ENCODE results near the gene IPO11.

The IPO11 gene

GRCh38 chr5:62574599-62574998 is 162.0 kb downstream of the IPO11 start:
- no peaks in the 10 kb centered on the region for H3F3A ChIP-seq (ENCODE audit: insufficient read depth, low read length)
- no peak overlapping the region for H3K4me3 ChIP-seq (ENCODE audit: low read depth, low read length, poor library complexity, severe bottlenecking)
- no peak overlapping the region for H3K27ac ChIP-seq (ENCODE audit: low read depth, low read length, poor library complexity, severe bottlenecking)
- H3K9me2 ChIP-seq (ENCODE audit: low read depth, low read length) = no peaks in the 10 kb centered on the region
- no peak overlapping the region for H3K4me2 ChIP-seq (ENCODE audit: low read length)
- H3K4me1 ChIP-seq (ENCODE audit: insufficient read depth, low read length, severe bottlenecking) = peaks cover 10% of the 10 kb centered on the region
- no peaks in the 10 kb centered on the region; the same call in 1 of the 2 replicates for H3K79me2 ChIP-seq (ENCODE audit: insufficient read depth, low read length)
- no peak overlapping the region for H3K9ac ChIP-seq (ENCODE audit: low read length)
- H3K27me3 ChIP-seq (ENCODE audit: insufficient read depth, low read length) = no peaks in the 10 kb centered on the region
- H3K9me3 ChIP-seq (ENCODE audit: low read length) = no peaks in the 10 kb centered on the region
- TF ChIP-seq EZH2 (IDR thresholded peaks at IDR 0.05; ENCODE audit: borderline replicate concordance, low read length) = no peak
- TF ChIP-seq CTCF (IDR thresholded peaks at IDR 0.05; ENCODE audit: low read length) = no peak
- no peaks in the 10 kb centered on the region for H4K20me1 ChIP-seq (ENCODE audit: insufficient read depth, low read length)
- no peak overlapping the region for H2AFZ ChIP-seq (ENCODE audit: low read length)
- H3K36me3 ChIP-seq (ENCODE audit: insufficient read depth, low read length) = no peaks in the 10 kb centered on the region

- H3F3A ChIP-seq (ENCODE audit: insufficient read depth, low read length) = no peaks in the 10 kb centered on the region
- no peaks in the 10 kb centered on the region; the same call in 1 of the 2 replicates for H3K79me2 ChIP-seq (ENCODE audit: insufficient read depth, low read length)
- no peak overlapping the region for H3K4me3 ChIP-seq (ENCODE audit: low read depth, low read length, poor library complexity, severe bottlenecking)
- no peaks in the 10 kb centered on the region for H3K9me2 ChIP-seq (ENCODE audit: low read depth, low read length)
- no peak for TF ChIP-seq EZH2 (IDR thresholded peaks at IDR 0.05; ENCODE audit: borderline replicate concordance, low read length)
- TF ChIP-seq CTCF (IDR thresholded peaks at IDR 0.05; ENCODE audit: low read length) = no peak
- no peak overlapping the region for H3K9ac ChIP-seq (ENCODE audit: low read length)
- no peak overlapping the region for H3K4me2 ChIP-seq (ENCODE audit: low read length)
- no peaks in the 10 kb centered on the region for H4K20me1 ChIP-seq (ENCODE audit: insufficient read depth, low read length)
- no peaks in the 10 kb centered on the region for H3K36me3 ChIP-seq (ENCODE audit: insufficient read depth, low read length)
- no peaks in the 10 kb centered on the region for H3K27me3 ChIP-seq (ENCODE audit: insufficient read depth, low read length)
- no peak overlapping the region for H2AFZ ChIP-seq (ENCODE audit: low read length)
- H3K27ac ChIP-seq (ENCODE audit: low read depth, low read length, poor library complexity, severe bottlenecking) = no peak overlapping the region
- peaks cover 10% of the 10 kb centered on the region for H3K4me1 ChIP-seq (ENCODE audit: insufficient read depth, low read length, severe bottlenecking)
- no peaks in the 10 kb centered on the region for H3K9me3 ChIP-seq (ENCODE audit: low read length)
Measured at GRCh38 chr5:62575066-62575465, 162.5 kb downstream of the IPO11 start.

- no peak overlapping the region for H2AFZ ChIP-seq (ENCODE audit: low read length)
- H3K36me3 ChIP-seq (ENCODE audit: insufficient read depth, low read length) = no peaks in the 10 kb centered on the region; the same call in 1 of the 2 replicates
- no peak overlapping the region for H3K27ac ChIP-seq (ENCODE audit: low read depth, low read length, poor library complexity, severe bottlenecking)
- no peaks in the 10 kb centered on the region for H3F3A ChIP-seq (ENCODE audit: insufficient read depth, low read length)
- peaks cover 10% of the 10 kb centered on the region for H3K4me1 ChIP-seq (ENCODE audit: insufficient read depth, low read length, severe bottlenecking)
- no peaks in the 10 kb centered on the region for H4K20me1 ChIP-seq (ENCODE audit: insufficient read depth, low read length)
- no peak overlapping the region for H3K4me3 ChIP-seq (ENCODE audit: low read depth, low read length, poor library complexity, severe bottlenecking)
- no peak overlapping the region for H3K9ac ChIP-seq (ENCODE audit: low read length)
- TF ChIP-seq EZH2 (IDR thresholded peaks at IDR 0.05; ENCODE audit: borderline replicate concordance, low read length) = no peak
- no peak for TF ChIP-seq CTCF (IDR thresholded peaks at IDR 0.05; ENCODE audit: low read length)
- no peaks in the 10 kb centered on the region; the same call in 1 of the 2 replicates for H3K79me2 ChIP-seq (ENCODE audit: insufficient read depth, low read length)
- no peak overlapping the region for H3K4me2 ChIP-seq (ENCODE audit: low read length)
- no peaks in the 10 kb centered on the region for H3K9me2 ChIP-seq (ENCODE audit: low read depth, low read length)
- H3K27me3 ChIP-seq (ENCODE audit: insufficient read depth, low read length) = no peaks in the 10 kb centered on the region
- H3K9me3 ChIP-seq (ENCODE audit: low read length) = no peaks in the 10 kb centered on the region
Measured at GRCh38 chr5:62575489-62575888, 162.9 kb downstream of the IPO11 start.

Measured in OCI-LY1 (cell line).